Stimulated activated CD8-positive, alpha-beta memory T cell treated with anti-CD3 and anti-CD28 coated beads, Interleukin-15, amount 100 ng/mL, for 1 hour (primary cell): ENCODE data around the gene ZNF658.
A peak's percentile ranks its signal among the peaks of the same experiment; 100 is the strongest.
"Not testable (repeated sequence)": the region's sequence is repeated elsewhere in the genome, so short reads cannot be mapped to it uniquely, and the experiment has no call there.

Experiments used
- DNase-seq: peaks from one replicate; pipeline ENCODE4 v3.0.0-alpha.2; 2020; ENCODE audit warnings: low read depth

The ZNF658 gene

DNA sequence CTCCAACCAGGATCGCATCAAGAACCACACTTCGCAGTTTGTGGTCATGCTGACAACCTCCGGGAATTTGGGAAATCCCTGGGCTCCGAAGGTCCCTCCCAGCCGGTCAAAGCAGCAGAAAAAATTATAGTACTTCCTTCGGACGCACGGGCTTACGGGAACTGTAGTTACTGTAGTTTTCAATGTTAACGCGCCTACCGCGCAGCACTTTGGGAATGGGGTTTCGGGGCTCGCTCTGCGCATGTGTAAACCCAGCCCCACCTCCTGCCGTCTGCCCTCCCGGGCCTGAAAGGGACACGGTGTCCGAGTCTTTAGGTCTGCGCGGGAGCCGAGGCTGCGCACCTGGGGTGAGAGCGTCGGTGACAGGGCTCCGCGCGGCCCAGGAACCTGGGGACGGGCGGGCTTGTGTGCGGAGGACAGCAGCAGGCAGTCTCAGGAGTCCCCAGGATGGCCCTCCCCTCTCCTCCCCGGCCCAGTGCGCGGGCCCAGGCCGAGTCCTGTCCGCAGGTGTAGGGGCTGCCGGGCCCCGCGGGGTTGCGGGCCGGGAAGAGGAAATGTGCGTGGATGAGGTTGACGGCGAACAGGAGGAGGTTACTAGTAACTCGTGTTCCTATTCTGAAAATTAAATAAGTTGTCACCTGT, at the start of gene ZNF658:
Gene ZNF658 (plus strand): TSS at position 236 of the 642 bp plus-strand sequence. CDS start 2,837 bp downstream, outside the sequence.
- peak; percentile 26 for DNase-seq

DNA sequence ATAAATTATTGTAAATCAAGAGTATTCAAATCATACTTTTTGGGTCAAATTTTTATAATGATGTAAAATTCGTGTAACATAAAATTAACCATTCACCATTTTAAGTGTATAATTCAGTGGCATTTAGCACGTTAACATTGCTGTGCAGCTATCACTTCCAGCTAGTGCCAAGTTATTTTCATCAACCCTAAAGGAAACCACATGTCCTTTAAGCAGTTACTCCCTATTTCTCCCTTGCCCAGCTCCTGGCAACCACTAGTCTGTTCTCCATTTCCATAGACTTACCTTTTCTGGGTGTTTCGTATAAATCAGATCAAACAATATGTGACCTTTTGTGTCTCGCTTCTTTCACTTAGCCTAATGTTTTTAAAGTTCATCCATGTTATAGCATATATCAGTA, 38.8 kb upstream of the ZNF658 start:
- not testable (repeated sequence) for DNase-seq

DNA sequence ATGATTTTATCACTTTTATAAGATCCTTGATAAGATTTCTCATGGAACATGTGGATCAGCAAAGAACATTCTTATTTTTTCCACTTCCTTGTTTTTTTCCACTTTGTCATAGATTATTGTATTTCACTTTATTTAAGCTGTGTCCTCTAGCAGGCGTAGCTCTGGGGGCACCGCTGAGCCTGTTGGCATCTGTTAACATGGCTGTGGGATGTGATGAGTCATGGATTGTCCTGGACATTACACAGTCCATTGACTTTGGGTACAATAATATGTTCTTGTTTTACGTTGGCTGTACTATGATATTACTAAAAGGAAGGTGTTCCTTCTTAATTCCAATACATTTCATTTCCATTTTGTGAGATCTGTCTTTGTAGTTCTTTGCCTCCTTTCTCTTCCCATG, 31.9 kb upstream of the ZNF658 start:
- not testable (repeated sequence) for DNase-seq

GRCh38 chr9:66880605-66881004, 19.9 kb upstream of the ZNF658 start:
- DNase-seq, result not testable (repeated sequence)

DNA sequence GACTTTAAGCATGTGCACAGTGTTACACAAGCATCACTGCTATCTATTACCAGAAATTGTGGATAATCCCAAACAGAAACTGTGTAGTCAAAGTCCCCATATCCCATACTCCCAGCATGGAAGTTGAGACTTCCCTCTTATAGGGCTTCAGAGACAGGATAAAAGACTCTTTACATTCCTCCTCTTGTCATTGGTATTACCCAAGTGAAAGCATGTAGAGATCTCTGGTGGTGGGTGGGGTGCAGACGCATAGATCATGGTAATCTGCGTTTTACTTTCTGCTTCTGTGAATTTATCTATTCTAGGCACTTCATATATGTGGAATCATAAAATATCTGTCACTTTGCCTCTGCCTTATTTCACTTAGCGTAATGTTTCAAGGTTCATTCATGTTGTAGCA, 18.7 kb upstream of the ZNF658 start:
- DNase-seq, result not testable (repeated sequence)

DNA sequence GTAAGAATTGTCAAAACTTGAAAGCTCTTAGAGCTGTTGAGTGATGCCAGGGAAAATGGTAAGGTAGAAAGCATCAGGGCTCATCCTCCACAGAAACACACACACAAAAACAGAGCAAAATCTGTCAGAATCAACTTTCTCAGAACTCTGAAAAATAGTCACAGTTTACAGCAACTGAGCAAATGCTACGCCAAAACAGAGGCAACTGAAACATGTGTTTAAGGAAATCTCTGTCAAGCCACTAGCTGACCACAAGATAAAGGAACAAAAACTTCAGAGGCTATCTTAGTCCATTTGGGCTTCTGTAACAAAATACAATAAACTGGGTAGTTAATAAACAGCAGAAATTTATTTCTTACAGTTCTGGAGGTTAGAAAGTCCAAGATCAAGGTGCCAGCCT, 10.2 kb upstream of the ZNF658 start:
- not testable (repeated sequence) for DNase-seq

DNA sequence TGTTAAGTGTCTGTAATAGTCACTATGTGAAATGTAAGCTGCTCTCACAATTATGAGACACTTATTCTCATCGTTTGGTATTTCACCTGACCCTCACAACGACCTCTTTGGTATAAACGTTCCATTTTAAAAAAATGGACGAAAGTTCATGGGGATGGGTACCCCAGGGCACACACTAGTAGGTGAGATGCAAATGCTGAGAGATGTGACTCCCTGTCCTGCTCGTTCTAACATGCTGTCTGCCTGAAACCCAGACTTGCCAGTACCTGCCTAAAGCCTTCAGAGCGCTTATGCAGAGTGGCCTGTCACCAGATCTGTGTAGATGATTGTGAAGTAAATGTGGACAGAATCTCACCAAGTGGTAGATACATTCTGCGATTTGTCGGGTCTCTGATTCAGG, 616 bp downstream of the ZNF658 start:
- DNase-seq, result not testable (repeated sequence)

GRCh38 chr9:66909560-66909959, 9.0 kb downstream of the ZNF658 start:
- DNase-seq, result not testable (repeated sequence)

DNA sequence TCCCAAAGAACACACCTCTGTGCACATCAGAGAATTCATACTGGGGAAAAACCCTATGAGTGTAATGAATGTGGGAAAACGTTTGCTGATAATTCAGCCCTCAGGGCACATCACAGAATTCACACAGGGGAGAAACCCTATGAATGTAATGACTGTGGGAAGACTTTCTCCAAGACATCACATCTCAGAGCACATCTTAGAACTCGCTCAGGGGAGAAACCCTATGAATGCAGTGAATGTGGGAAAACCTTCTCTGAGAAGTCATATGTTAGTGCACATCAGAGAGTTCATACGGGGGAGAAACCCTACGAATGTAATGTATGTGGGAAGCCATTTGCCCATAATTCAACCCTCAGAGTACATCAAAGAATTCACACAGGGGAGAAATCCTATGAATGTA, 19.5 kb downstream of the ZNF658 start:
- not testable (repeated sequence) for DNase-seq

- DNase-seq, result not testable (repeated sequence)
Measured at GRCh38 chr9:66936194-66936870, 35.8 kb downstream of the ZNF658 start.

DNA sequence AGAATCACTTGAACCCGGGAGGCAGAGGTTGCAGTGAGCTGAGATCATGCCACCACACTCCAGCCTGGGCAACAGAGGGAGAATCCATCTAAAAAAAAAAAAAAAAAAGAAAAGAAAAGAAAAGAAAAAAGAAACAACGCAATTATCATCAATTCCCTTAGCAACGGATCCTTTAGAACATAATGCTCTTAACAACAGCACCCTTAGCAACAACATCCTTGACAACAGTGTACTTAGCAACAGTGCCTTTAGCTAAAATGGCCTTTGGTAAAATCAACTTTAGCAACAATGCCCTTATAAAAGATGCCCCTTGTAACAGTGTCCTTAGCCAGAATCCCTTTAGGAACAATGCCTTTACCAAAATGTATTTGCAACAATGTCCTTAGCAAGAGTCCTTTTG, 37.1 kb downstream of the ZNF658 start:
- DNase-seq, result not testable (repeated sequence)

DNA sequence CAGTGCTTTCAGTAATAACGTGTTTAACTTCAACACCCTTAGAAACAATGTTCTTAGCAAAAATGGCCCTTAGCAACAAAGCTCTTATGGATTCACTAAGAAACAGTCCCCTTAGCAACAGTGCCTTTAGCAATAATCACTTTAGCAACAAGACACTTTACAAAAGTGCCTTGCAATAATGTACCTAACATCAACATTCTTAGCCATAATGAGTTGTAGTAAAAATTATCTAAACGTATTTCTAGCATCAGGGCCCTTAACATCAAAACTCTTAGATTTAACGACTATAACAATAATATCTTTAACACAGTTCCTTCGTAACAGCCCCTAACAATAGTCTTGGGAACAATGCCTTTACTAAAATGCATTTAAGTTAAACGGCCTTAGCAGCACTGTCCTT, 37.8 kb downstream of the ZNF658 start:
- not testable (repeated sequence) for DNase-seq

DNA sequence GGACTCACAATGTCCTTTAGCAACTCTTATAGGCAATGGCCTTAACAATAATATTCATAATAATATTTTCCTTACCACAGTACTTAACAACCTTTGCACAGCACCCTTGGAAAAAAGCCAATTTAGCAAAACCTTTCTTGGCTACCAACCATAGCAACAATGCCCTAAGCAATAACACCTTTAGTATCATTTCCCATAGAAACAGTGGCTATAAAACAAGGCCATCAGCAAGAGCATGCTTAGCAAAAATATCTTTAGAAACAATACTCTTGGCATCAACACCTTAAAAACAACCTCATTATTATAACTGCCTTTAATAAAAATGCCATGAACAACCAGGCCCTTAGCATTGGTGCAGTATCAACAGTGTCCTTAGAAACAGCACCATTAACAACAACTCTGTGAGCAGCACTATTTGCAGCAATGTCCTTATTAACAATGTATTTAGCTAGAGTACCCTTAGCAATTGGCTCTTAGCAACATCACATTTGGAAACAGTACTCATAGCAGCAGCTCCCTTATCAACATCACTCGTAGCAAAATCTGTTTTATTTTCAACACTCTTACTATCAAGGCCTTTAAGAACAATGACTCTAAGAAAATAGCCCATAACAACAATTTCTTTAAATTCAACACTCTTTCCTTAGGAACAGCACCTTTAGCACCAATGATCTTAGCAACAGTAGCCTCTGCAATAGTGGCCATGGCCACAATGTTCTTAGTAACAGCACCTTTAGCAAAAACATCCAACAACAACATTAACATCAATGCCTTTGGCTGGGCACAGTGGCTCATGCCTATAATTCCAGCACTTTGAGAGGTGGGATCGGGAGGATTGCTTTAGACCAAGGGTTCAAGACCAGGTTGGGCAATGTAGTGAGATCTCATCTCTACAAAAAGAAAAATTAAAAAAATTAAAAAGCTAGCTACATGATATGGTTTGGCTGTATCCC, 39.6 kb downstream of the ZNF658 start:
- DNase-seq, result not testable (repeated sequence)

DNA sequence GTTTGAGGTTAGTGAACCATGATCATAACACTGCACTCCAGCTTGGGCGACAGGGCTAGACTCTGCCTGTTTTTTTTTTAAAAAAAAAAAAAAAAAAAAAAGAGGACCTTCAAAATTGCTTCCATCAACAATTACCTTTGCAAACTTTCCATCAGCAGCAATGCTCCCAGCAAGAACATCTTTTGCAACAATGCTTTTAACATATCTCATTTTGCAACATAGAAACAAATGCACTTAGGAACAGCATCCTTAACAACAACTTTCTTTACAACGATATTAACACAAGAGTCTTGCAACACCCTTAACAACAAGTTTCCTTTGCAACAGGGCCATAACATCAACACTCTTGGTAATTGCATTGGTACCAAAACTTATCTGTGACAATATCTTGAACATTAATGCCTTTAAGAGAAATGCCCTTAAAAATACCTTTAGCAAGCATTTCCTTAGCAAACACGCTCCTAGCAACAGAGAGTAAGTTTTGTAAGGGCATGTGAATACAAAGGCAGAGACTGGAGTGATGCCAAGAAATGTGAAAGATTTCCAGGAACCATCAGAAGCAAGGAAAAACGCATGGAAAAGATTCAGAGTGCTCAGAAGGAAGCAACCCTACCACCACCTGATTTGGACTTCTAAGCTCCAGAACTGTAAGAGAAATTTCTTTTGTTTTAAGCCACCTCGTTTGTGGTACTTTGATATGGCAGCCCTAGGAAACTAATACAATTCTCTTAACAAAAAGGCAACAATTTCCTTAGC, 42.1 kb downstream of the ZNF658 start:
- not testable (repeated sequence) for DNase-seq

- not testable (repeated sequence) for DNase-seq
Measured at GRCh38 chr9:66952576-66952975, 52.1 kb downstream of the ZNF658 start.
